GM19452 (cell line): ENCODE measurements around the gene SINHCAF.
"Not testable (repeated sequence)": the region's sequence is repeated elsewhere in the genome, so short reads cannot be mapped to it uniquely, and the experiment has no call there.

Experiments used
- ATAC-seq: cut with Tn5 transposase; IDR thresholded peaks from one replicate; pipeline ENCODE4 v1.9.1; 2021; ENCODE audit not compliant: unreplicated experiment

SINHCAF gene, protein sequence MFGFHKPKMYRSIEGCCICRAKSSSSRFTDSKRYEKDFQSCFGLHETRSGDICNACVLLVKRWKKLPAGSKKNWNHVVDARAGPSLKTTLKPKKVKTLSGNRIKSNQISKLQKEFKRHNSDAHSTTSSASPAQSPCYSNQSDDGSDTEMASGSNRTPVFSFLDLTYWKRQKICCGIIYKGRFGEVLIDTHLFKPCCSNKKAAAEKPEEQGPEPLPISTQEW

GRCh38 chr12:31325877-31326631 is at the start of gene SINHCAF:
Gene SINHCAF, minus strand, starts transcription at chr12:31326150. Its CDS starts 27,946 bp downstream, at chr12:31298204.
- ATAC-seq = peak; percentile 50

GRCh38 chr12:31375422-31375821 is 49.5 kb upstream of the SINHCAF start:
- ATAC-seq = not testable (repeated sequence)

- ATAC-seq = no peak
These were observed 45.3 kb upstream of the SINHCAF start for GRCh38 chr12:31371256-31371620.

GRCh38 chr12:31370531-31371255 is 44.7 kb upstream of the SINHCAF start:
- ATAC-seq = no peak

DNA sequence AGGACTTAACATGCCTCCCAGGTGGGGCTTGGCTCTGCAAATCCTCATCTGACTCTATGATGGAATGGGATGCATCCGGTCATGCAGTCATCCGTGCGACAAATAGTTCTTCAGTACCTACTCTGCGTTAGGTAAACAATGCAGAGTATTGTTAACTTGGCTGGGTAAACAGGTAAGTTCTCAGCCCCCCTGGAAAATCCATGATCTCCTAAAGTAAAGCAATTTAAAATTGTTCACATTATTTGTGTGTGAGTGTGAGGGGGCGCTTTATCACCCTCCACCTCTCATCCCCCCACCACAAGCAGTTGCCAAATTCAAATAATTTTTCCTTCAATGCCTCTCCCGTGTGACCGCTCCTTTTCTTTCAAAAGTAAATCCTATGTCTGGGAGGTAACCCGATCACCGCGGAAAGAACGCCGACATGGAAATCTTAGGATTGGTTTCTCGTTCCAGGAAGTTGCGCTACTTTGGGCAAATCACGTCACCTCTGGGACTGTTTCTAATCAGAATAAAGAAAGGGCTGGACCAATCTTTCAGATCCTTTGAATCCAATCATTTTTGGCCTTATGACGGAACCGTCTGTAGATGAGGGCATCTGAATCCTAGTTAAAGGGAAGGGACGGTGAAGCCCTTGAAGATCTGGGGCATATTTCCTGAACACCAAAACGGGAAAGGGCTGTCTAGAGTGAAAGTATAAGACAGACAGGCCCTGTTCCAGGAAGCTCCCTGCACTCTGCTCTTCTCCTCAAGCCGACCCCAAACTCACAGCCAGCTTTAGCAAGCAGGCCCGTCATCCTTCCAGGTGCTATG is 44.0 kb upstream of the SINHCAF start:
- no peak for ATAC-seq

GRCh38 chr12:31368666-31369361 is 42.9 kb upstream of the SINHCAF start:
- ATAC-seq = no peak

DNA sequence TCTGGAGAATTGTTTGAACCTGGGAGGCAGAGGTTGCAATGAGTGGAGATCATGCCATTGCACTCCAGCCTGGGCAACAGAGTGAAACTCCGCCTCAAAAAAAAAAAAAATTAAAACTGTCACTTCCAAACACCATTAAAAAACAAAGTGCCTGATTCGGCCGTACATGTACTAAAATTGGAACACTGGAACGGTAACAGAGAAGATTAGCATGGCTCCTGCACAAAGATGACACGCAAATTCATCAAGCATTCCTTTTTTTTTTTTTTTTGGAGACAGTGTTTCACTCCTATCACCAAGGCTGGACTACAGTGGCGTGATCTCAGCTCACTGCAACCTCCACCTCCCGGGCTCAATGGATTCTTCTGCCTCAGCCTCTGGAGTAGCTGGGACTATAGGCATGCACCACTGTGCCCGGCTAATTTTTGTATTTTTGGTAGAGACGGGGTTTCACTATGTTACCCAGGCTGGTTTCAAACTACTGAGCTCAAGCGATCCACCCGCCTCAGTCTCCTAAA is 40.2 kb upstream of the SINHCAF start:
- no peak for ATAC-seq

GRCh38 chr12:31363831-31364230 is 37.9 kb upstream of the SINHCAF start:
- no peak for ATAC-seq

- no peak for ATAC-seq
These were observed 37.5 kb upstream of the SINHCAF start for GRCh38 chr12:31363416-31363809.

- peak; percentile 75 for ATAC-seq
These were observed 36.9 kb upstream of the SINHCAF start for GRCh38 chr12:31362759-31363415.

- peak; percentile 28 for ATAC-seq
These were observed 36.3 kb upstream of the SINHCAF start for GRCh38 chr12:31362115-31362758.

DNA sequence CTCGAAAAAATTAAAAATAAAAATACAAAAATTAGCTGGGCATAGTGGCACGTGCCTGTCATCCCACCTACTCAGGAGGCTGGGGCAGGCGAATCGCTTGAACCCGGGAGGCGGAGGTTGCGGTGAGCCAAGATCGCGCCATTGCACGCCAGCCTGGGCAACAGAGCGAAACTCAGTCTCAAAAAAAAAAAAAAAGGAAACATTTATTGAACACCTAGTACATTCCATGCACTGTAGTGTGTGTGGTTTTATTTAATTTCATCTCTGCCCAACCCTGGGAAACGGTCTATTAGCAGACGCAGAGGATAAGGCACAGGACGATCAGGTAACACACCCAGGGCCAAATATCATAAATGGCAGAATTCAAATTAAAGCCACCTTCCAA is 35.8 kb upstream of the SINHCAF start:
- no peak for ATAC-seq

- no peak for ATAC-seq
These were observed 29.8 kb upstream of the SINHCAF start for GRCh38 chr12:31355747-31356107.

- no peak for ATAC-seq
These were observed 28.1 kb upstream of the SINHCAF start for GRCh38 chr12:31353750-31354708.

- ATAC-seq = no peak
These were observed 20.3 kb upstream of the SINHCAF start for GRCh38 chr12:31346267-31346666.

DNA sequence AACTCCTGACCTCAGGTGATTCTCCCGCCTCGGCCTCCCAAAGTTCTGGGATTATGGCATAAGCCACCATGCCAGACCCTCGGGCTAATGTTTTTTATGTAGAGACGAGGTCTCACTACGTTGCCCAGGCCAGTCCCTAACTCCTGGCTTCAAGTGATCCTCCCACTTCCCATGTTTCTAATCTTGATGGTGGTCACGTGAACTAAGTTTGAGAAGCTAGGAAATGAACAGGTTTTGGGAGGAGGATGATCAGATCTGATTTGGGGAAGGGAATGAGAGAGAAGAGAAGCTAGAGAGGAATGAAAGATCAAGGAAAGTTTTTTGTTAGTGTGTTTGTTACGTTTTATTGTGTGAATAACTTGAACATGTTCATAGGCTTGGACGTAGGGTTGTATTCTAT is 17.2 kb upstream of the SINHCAF start:
- ATAC-seq = no peak

DNA sequence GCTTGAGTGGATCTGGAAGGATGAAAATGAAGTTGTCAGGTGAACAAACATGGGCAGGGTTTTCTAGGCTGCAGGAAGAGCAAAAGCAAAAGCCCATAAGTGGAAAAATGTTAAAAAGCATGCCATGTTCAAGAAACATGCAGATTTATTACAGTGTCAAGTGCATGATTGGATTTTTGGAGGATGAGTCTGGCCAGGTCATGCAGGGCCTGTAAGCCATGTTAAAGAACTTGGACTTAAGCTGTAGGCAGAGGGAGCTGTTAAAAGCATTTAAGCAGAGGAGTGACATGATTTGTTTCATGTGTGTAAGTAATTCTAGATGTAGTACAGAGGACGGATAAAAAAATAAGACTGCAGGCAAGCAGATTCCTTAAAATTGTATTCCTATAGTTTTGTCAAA is 16.3 kb upstream of the SINHCAF start:
- ATAC-seq = no peak
